H1 (cell line): ENCODE measurements around the gene NCR2. TPM values are rescaled to one million over a fixed set of nuclear protein-coding genes. Genes with fewer than 3 reads are reported as not detected.

ENCODE experiments used
- CHD7 ChIP-seq: fragments of 300-600 bp; sonication (generic); IDR thresholded peaks from 2 replicates; pipeline ENCODE4 v1.7.1; 2012; ENCODE audit warnings: low read length, moderate library complexity, mild to moderate bottlenecking, inconsistent platforms; ENCODE audit not compliant: insufficient replicate concordance
- TAF1 ChIP-seq: IDR thresholded peaks from 2 replicates; pipeline ENCODE4 v1.6.1; 2011; ENCODE audit warnings: mild to moderate bottlenecking, low read depth, low read length
- polyA plus RNA-seq, 7 experiments: library from polyadenylated mRNA; depleted of rRNA in 3 of 7; stranded (reverse) in 5 of 7; unstranded in 2 of 7; fragments of >200 nt in 5 of 7; fragments of 200-250 nt in 2 of 7; gene quantifications; 1 replicate in 5 of 7; 2 replicates in 1 of 7; 4 replicates in 1 of 7; pipeline versions ENCODE4 v1.2.1 to v1.2.3, GENCODE V29; 2011 to 2013; ENCODE audit warnings: missing spikeins in 2 of 7, mixed read lengths in 2 of 7
- total RNA-seq: library from RNA; stranded (reverse); fragmentation: NEBNext Ultra II Directional; extraction: Animal tissue kit (Norgen Biotek cat#: 25700); gene quantifications from 2 replicates; pipeline ENCODE4 v1.2.1, GENCODE V29; 2021

NCR2 gene
- total and polyA plus RNA-seq, 2 of the 8 experiments (the other 6 are each of a cell fraction or from before 2014, with no cell fraction given) = not detected

GRCh38 chr6:41302638-41303037 lies 32.8 kb upstream of the NCR2 start (continued):
- no peak for TF ChIP-seq CHD7
- TF ChIP-seq TAF1 = no peak
